ENCODE results near the gene RSF1.

The RSF1 gene

DNA sequence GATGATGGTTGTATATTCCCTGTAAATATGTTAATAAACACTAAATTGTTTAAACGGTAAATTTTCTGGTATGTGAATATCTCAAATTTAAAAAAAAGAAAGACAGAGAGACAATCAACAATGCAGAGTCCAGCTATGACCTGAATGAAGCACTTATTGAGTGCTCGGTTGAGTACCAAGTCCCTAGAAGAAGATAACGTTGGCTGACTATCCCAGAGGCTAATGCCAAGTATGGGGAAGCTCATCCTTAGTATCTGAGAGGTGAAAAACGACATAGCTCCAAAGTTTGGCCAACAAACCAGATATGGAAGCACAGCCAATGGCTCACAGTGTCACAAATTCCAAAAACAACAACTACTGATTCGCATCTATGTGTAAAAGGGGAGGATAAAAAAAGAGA lies 71.3 kb downstream of the RSF1 start:
- DNase-seq, result no peak

DNA sequence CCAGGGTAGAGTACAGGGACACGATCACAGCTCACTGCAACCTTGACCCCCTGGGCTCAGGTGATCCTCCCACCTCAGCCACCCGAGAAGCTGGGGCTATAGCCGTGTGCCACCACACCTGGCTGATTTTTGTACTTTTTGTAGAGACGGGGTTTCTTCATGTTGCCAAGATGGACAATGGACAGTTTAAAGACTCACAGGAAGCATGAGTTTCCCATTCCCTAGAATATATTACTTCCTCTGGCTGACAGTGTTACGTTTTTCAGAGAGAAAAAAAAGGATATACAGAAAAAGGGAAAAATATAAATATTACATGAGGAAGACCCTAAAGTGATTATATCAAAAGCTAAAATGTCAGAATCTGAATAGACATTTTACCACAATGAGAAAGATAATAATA lies 72.3 kb downstream of the RSF1 start:
- DNase-seq, result no peak

DNA sequence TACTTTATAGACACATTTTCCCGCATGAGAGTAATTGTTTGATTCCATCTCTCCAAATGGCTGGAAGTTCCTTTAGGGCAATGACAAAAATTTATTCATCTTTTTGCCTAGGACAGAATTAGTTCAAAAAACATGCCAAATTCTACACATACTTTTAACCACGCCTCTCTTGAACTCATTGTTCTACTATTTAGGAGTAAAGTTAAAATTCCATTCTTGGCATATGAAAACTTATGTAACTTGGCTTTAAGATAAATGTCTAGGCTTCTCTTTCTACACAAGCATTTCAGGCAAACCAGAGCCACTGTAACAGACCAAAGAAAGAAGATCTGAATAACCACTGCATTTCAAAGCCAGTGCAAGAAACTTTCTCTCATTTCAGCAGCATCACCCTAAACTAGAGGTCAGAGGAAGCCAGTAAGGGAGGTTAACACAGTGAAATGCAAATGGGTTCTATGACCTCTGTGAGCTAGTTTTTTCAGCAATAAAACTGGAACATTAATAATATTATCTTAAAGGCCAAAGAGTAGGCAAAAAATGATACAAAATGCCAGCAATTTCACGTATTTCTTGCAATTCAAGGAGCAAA lies 73.0 kb downstream of the RSF1 start:
- no peak for DNase-seq

DNA sequence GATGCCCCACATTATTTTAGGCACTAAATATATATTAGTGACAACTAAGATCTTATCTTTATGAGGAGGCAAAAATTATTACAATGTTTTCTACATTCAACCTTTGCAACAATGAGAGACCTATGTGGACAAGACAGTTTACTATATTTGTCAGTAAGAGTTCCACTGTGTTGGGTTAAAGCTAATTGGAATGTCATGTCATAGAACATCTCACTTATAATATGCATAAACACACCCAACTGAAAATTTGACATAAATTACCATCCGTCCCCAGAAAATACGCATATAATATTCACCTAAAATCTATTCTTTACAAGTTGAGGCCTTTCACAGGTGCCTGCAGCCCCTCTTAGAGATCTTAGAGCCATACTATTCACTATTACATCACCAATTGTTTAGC lies 84.0 kb downstream of the RSF1 start:
- no peak for DNase-seq

DNA sequence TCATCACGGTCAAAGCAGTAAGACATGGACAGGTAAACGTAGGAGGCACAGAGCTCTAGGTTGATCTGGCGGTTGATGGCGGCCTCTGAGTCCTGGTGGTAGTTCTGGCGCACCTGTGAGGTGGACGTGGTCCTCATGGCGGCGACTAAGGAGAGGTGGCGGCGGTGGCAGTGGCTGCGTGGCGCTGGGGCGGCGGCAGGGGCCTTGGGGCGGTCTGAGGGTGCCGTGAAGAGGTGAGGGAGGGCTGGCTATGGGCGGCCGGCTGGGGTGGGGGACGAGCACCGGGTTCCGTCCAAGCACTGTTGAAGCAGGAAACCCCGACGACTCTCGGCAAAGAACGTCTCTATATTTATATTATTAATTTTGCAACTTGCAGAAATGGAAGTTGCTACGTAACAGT lies 85.6 kb downstream of the RSF1 start:
- no peak for DNase-seq

DNA sequence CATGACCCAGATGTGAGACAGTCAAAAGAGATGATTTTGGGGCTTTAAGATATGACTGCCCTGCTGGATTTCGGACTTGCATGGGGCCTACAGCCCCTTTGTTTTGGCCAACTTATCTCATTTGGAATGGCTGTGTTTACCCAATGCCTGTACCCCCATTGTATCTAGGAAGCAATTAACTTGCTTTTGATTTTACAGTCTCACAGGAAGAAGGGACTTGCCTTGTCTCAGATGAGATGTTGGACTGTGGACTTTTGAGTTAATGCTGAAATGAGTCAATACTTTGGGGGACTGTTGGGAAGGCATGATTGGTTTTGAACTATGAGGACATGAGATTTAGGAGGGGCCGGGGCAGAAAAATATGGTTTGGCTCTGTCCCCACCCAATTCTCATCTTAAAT lies 88.4 kb downstream of the RSF1 start:
- DNase-seq, result no peak

DNA sequence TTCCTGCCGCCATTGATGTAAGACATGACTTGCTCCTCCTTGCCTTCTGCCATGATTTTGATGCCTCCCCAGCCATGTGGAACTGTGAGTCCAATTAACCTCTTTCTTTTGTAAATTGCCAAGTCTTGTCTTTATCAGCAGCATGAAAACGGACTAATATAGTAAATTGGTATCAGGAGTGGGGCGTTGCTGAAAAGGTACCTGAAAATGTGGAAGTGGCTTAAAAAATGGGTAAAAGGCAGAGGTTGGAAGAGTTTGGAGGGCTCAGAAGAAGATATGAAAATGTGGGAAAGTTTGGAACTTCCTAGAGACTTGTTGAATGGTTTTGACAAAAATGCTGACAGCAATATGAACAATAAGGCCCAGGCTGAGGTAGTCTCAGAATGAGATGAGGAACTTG lies 89.7 kb downstream of the RSF1 start:
- DNase-seq, result no peak

DNA sequence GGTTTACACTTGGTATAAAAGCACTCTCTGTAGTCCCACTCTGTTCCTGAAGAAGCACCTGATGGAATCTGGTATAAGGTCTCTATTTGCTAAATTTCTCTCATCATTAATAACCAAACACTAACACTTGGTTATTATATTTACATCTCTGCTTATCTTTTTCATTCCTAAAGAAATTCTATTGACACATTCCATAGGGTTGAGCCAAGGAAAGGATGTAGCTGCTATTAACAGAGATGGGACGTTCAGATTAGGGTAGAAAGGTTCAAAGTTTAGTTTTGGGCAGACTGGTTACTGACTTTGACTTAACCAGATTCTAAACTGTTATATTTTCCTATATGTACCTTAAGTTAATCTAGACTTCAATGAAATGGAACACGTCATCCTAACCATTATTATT lies 91.5 kb downstream of the RSF1 start:
- no peak for DNase-seq

DNA sequence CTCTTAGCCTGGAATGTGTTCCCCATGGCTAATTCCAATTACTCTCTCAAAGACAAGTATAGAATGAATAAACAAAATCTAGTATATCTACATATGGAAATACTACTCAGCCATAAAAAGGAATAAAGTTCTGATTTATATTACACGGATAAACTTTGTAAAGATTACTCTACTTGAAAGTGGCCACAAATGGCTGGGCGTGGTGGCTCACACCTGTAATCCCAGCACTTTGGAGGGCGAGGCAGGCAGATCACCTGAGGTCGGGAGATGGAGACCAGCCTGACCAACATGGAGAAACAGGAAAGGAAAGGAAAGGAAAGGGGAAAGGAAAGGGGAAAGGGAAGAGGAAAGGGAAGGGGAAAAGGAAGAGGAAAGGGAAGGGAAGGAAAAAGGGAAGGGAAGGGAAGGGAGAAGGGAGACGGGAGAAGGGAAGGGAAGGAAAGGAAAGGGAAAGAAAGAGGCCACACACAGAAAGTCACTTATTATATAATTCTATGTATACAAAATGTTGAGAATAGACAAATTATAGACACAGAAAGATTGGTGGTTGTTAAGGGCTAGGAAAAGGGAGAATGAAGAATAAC lies 92.2 kb downstream of the RSF1 start:
- no peak for DNase-seq

DNA sequence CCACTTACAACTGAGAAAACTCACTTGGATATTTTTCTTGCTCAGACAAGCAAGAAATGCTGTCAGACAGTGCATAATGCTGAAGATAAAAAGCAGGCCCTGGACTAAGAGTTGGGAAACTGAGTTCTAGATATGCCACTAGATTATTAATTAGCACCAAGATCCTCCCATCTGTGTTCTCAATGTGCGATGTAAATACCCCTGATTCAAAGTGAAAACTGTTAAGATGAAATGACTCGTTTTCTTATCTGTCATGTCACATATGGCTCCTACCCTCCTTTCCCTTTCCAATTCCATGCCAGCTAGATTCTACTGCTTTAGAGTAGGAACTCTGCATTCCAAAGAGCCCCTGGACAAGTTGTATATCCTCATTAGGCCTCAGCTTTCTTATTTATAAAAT lies 94.0 kb downstream of the RSF1 start:
- no peak for DNase-seq

DNA sequence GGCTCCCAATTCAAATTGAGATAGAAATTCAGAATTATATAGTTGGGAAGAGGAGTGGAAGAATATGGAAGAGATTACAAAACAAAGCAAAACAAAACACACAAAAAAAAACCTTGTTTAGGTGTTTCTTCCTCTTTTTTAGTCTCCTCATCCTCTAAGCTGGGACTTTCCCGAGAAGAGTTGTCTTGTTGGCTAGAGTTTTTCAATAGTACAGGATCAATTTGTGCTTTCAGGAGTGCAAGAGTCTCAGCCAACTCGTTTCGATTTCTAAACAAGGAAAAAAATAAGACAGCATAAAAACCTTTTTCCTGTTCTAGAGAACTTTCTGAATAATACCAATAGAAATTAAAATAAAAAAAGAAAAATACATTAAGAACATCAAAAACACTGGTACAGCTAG lies 95.1 kb downstream of the RSF1 start:
- no peak for DNase-seq

DNA sequence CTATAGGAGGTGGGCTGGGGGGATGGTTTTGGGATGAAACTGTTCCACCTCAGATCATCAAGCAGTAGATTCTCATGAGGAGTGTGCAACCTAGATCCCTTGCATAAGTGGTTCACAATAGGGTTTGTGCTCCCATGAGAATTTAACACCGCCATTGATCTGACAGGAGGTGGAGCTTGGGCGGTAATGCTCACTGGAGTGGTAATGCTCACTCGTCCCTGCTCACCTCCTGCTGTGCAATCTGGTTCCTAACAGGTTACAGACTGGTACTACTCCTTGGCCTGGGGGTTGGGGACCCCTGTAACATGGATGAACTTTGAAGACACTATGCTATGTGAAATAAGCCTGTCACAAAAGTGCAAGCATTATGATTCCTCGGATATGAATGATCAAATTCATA lies 95.9 kb downstream of the RSF1 start:
- DNase-seq, result no peak

DNA sequence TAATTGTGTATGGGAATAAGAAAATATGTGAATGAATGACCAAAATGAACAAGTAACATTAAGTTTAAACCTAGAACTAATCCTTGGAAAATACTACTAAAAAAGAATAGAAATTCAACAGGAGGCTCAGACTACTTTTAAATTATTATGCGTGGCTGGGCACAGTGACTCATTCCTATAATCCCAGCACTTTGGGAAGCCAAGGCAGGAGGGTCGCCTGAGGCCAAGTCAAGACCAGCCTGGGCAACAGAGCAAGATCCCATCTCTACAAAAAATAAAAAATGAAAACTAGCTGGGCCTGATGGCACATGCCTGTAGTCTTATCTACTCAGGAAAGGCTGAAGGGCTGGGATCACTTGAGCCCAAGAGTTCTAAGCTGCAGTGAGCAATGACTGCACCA lies 97.5 kb downstream of the RSF1 start:
- DNase-seq, result no peak

DNA sequence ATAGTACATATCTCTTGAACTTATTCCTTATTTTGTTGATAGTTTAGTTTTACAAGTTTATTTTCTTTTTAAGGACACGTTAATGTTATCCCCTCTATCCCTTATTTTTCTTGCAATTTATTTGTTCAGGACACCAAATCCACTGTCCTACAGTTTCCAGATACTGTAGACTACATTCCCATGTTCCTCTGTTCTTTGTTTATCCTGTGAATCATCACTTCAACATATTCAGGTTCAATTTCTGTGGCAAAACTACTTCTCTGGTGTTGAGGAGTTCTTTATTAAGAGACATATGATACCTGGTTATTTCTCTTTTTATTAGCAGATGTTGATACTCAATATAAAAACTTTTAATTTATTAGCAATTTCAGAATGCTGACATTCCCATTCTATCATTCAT lies 110.2 kb downstream of the RSF1 start:
- DNase-seq, result peak; percentile 10

DNA sequence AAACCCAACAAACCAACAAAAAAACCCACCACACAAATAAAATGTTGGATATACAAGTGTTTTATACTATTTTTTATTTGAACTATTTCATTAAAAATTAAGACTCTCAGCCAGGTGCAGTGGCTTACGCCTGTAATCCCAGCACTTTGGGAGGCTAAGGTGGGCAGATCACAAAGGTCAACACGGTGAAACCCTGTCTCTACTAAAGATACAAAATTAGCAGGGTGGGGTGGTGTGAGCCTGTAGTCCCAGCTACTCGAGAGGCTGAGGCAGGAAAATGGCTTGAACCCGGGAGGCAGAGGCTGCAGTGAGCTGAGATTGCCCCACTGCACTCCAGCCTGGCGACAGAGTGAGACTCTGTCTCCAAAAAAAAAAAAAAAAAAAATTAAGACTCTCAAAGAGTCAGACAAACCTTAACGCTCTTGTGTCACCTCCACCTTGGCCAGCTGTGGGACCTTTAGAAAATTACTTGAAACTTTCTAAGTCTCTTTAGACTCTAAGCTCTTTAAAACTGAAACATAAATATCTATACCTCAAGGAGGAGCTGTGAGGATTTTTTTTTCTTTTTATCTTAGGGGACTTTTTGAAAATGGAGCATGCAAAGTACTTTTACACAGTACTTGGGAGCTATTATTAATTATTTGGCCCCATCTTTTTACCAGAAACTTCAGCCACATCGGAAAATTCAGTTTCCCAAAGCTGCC lies 114.5 kb downstream of the RSF1 start:
- DNase-seq, result no peak

DNA sequence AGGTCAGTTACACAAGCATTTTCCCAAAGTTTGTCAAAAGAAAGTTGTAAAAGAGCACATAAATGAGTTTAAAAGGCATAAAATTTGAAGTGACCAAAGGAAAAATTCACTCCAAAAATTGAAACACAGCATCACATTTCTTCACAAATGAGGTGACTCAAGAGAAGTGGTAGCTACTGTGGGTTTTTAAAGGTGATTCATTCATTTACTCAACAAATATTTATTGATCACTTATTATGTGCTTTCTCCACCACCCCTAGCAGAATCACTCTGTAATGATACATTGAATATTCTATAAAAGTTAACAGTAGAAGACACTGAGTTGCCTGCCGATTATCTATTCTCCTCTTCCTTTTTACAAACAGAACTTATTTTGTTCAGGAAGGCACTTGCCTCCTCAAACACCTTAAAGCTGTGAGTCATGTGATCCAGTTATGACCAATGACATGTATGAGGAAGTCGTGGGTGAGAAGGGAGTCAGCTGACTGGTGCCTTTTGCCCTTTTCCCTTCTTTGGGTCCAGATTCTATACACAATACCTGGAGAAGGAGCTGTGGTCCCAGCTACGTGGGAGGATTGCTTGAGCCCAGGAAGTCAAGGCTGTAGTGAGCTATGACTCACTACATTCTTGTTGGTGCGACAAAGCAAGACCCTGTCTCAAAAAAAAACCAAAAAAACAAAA lies 115.2 kb downstream of the RSF1 start:
- DNase-seq, result no peak

DNA sequence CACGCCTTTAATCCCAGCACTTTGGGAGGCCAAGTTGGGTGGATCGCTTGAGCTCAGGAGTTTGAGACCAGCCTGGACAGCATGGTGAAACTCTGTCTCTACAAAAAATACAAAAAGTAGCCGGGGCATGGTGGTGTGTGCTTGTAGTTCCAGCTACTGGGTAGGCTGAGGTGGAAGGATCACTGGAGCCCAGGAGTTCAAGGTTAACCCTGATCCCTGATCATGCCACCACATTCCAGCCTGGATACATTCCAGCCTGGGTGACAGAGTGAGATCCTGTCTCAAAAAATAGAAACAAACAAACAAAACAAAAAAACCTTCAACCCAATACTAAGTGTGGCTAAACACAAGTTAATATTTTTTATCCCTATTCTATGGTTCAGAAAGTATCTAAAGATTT lies 116.5 kb downstream of the RSF1 start:
- DNase-seq, result no peak

DNA sequence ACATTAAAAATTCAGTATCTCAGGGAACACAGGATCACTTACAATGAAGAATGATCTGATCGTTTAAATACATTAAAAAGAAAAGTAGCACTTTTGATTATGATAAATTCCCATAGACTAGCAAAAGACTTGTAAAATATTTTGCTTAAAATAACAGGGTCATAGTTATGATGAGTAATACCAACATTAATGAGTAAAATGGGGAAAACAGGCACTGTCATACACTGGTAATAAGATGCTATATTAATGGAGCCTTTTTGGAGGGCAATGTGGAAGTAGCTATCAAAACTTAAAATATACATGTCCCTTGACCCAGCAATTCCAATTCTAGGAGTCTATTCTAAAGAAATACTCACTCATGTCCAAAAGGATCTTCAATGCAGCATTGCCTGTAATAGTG lies 121.1 kb downstream of the RSF1 start:
- no peak for DNase-seq

DNA sequence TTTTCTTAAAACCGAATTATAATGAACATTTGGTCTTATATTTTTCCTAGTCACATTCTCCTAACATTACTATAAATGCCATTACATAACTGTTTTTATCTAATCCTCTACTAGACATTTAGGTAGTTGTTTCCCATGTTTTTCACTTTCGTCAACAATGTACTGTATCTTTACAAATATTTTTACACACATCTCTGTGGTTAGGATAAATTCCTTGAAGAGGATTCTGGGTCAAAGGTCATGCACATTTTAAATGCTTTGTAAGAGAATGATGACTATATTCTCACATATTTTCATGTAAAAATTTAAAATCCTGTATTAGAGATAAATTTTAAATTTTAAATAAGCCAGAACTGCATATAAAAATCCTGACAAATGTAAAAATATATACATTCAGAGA lies 121.6 kb downstream of the RSF1 start:
- DNase-seq, result no peak

DNA sequence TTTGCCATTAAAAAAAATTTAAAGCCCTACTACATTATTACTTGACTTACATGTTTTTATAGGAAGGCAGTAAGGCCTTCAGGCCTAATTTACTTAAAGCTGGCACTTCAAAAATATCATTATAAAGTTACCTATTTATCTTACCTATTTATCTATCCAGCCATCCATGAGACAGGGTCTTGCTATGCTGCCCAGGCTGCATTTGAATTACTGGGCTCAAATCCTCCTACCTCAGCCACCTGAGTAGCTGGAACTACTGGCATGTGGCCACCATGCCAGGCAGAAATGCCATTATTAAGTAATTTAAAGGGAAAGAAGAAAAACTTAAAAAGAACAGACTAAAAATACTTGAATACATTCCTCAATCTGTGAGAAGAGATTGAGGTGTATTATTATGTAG lies 122.7 kb downstream of the RSF1 start:
- DNase-seq, result no peak

DNA sequence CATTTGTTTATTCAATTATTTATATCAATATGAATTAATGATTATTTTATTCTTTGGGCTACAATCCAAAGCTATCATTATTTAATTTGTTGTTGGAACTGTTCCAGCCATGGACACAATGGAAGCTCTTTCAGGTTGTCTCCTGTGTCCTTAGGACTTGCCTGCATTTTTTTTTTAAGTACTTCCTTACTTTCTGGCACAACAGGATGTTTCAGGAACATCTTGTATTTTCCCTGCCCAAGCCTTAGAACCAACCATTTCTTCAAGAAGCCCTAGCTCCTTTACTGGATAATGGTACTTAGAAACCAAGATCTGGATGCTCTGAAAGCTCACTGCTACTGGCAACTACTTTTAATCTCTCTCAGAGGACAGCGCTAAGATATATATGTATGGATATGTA lies 125.1 kb downstream of the RSF1 start:
- no peak for DNase-seq

DNA sequence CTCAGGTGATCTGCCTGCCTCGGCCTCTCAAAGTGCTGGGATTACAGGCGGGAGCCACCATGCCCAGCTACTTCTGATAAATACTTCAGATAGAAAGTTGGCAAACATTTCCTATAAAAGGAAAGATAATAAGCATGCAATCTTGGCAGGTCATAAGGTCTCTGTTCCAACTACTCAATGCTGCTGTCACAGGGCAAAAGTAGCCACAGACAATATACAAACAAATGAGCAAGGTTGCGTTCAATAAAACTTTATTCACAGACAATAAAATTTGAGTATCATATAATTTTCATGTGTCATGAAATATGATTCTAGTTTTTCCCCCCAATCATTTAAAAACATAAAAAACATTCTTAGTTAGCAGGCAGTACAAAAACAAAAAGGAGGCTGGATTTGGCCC lies 129.9 kb downstream of the RSF1 start:
- DNase-seq, result no peak

DNA sequence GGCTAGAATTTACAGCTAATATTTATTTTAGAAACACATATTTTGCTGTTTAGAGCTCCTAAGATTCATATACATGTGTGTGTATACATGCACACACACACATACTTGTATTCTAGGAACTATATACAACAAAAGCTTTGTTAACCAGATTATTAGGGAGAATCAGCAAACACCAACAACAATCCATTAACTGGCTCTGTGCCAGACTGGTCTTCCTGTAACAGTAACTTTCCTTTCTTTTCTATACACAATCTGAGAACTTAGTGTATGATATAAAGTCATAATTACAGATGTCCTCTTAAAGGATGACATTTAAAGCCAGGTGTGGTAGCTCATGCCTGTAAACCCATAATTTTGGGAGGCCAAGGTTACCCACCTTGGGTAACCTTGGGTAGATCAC lies 133.4 kb downstream of the RSF1 start:
- DNase-seq, result no peak

DNA sequence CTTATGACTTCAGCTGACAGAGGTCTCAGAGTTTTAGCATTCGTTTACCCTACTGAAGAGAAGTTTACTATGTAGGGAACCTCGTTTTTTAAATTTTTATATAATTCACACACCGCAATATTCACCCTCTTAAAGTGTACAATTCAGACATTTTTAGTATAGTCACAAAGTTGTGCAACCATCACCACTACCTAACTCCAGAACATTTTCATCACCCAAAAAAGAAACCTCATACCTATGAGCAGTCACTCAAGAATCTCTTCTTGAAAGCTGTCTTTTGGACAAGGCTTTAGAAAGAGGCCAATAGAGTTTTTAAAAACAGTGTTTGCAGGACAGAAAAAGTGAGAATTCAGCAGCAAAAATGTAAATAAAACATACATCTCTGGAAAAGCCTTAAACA lies 143.4 kb downstream of the RSF1 start:
- no peak for DNase-seq

All from amniotic stem cell (primary cell).